ENCODE data around the gene ANKRD36B.
"Not testable (repeated sequence)": the region's sequence is repeated elsewhere in the genome, so short reads cannot be mapped to it uniquely, and the experiment has no call there.

DNA sequence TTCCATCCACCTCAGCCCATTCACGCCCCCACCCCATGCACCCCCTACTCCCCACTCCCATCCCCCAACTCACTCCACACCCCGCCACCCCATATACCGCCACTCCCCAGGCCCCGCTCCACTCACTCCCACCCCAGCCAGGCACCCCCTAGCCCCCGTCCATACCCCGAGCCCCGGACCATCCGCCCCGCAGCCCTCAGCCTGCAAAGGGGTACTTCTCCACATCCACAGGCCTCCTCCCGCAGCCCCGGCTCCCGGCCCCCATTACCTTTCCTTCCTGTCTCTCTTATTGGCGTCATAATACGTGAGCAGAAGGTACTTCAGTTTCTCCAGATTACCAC, 450 bp downstream of the ANKRD36B start:
- TF ChIP-seq, protein P1, sequence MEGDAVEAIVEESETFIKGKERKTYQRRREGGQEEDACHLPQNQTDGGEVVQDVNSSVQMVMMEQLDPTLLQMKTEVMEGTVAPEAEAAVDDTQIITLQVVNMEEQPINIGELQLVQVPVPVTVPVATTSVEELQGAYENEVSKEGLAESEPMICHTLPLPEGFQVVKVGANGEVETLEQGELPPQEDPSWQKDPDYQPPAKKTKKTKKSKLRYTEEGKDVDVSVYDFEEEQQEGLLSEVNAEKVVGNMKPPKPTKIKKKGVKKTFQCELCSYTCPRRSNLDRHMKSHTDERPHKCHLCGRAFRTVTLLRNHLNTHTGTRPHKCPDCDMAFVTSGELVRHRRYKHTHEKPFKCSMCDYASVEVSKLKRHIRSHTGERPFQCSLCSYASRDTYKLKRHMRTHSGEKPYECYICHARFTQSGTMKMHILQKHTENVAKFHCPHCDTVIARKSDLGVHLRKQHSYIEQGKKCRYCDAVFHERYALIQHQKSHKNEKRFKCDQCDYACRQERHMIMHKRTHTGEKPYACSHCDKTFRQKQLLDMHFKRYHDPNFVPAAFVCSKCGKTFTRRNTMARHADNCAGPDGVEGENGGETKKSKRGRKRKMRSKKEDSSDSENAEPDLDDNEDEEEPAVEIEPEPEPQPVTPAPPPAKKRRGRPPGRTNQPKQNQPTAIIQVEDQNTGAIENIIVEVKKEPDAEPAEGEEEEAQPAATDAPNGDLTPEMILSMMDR (IDR thresholded peaks at IDR 0.05) = not testable (repeated sequence)
- TF ChIP-seq POLR2A (IDR thresholded peaks at IDR 0.05) = not testable (repeated sequence)
